NCI-H1417 treated with DMSO at 0.1 percent for 48 hours (cell line): ENCODE measurements around the gene VASH1.

Experiments
- DNase-seq: peaks from one replicate; lab custom pipeline; 2025; lab: John Stamatoyannopoulos, UW

Gene VASH1

GRCh38 chr14:76832503-76832988 lies 71.3 kb downstream of the VASH1 start:
- DNase-seq: no peak
